Stomach smooth muscle (tissue), 2 donors: ENCODE data around the gene ZBTB20.

Experiments used
- H3K27ac ChIP-seq: one replicate; pipeline ENCODE4 v1.7.0; 2013; ENCODE audit warnings: mild to moderate bottlenecking, low read length, inconsistent platforms
- H3K27me3 ChIP-seq, 2 donors: one replicate each; pipeline ENCODE4 v1.7.0; 2013; ENCODE audit warnings: low read length in 2 of 2; ENCODE audit not compliant: insufficient read depth in 2 of 2, control insufficient read depth in 1 of 2
- H3K36me3 ChIP-seq, 2 donors: one replicate each; pipeline ENCODE4 v1.7.0; 2013; ENCODE audit warnings: low read length in 2 of 2; ENCODE audit not compliant: control insufficient read depth in 2 of 2, insufficient read depth in 2 of 2
- H3K4me1 ChIP-seq: one replicate; pipeline ENCODE4 v1.7.0; 2013; ENCODE audit warnings: low read length; ENCODE audit not compliant: control insufficient read depth, insufficient read depth
- H3K4me3 ChIP-seq, 2 donors: one replicate each; pipeline ENCODE4 v1.7.0; 2013; ENCODE audit warnings: low read length in 2 of 2
- H3K9ac ChIP-seq, 2 donors: one replicate each; pipeline ENCODE4 v1.7.0; 2013; ENCODE audit warnings: low read length in 2 of 2, mild to moderate bottlenecking in 1 of 2
- H3K9me3 ChIP-seq, 2 donors: one replicate each; pipeline ENCODE4 v1.7.0; 2013; ENCODE audit warnings: low read length in 2 of 2; ENCODE audit not compliant: control insufficient read depth in 2 of 2
- donor health status: healthy.
- donor health status: Pancreatic carcinoma.

The ZBTB20 gene

DNA sequence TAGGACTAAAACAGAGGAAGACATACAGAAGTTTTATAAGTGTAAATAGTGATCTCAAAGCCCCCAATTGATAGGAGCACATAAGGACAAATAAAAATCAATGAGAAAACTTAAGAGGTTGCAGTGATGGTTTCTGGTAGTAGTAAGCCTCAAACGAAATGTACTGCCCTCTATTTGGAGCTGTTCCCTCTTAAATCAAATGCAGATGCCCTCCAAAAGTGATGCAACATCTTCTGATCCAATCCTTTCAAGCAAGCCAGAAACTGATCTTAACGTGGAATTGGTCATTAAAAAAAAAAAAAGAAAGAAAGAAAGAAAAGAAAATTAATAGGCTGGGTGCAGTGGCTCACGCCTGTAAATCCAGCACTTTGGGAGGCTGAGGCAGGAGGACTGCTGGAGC is 259.3 kb downstream of the ZBTB20 start:
- no peaks in the 10 kb centered on the region for H3K27me3 ChIP-seq
- no peaks in the 10 kb centered on the region for H3K9me3 ChIP-seq
- H3K4me3 ChIP-seq, result no peak overlapping the region

DNA sequence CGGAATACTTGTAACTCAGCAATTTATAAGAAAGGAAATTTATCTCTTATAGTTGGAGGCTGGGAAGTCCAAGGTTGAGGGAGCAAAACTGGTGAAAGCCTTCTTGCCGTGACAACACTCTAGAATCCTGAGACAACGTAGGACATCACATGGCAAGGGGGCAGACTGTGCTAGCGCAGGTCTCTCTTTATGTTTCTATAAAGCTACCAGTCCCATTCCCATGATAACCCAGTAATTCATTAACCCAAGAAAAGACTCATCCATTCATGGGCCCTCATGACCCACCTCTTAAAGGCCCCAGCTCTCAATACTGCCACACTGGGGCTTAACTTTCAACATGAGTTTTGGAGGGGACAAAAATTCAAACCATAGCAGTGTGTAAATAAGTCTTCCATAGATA is 260.2 kb downstream of the ZBTB20 start:
- Histone ChIP-seq H3K4me1 (no peaks in the 10 kb centered on the region), H3K27ac (no peak overlapping the region), H3K4me3 (no peak overlapping the region), H3K27me3 (no peaks in the 10 kb centered on the region), H3K9ac (no peak overlapping the region), H3K36me3 (no peaks in the 10 kb centered on the region), H3K9me3 (no peaks in the 10 kb centered on the region)

More for the DNA sequence above, 259.3 kb downstream of the ZBTB20 start:
- no peaks in the 10 kb centered on the region for H3K36me3 ChIP-seq
- no peak overlapping the region for H3K9ac ChIP-seq
- H3K27ac ChIP-seq, result no peak overlapping the region
- H3K4me1 ChIP-seq, result no peaks in the 10 kb centered on the region

DNA sequence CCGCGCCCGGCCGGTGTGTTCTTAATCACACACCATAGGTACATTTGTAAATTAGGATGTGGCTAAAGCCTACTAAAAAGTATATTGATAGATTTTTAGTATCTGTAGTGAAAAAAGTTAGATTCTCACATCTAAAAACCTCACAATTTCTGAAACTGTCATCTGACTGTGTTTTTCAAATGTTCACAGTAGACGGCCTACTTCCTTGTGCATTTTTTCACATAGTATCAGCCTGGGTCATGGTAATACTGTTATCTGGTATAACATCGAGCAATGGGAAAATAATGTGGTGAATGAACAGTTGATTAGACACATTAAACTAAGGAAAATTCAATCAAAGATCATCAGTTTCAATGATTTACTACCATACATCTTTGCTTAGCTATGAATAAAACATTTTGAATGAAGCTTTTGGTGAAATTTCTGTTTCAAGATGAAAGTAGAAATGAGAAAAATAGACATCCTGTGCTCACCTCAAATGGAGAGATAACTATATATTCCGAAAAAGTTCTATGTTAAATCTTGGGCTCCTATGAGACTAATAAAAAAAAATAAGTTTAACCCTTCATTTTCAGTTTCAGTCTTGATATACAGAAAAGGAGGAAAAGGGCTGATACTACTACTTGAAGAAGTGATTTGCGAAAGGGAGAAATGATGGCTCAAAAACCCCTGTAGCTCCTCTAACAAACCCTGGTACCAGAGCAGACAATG is 262.7 kb downstream of the ZBTB20 start:
- Histone ChIP-seq H3K27ac (no peak overlapping the region), H3K36me3 (no peaks in the 10 kb centered on the region), H3K9ac (no peak overlapping the region), H3K4me3 (no peak overlapping the region), H3K4me1 (peaks cover 8% of the 10 kb centered on the region), H3K27me3 (no peaks in the 10 kb centered on the region), H3K9me3 (no peaks in the 10 kb centered on the region)

DNA sequence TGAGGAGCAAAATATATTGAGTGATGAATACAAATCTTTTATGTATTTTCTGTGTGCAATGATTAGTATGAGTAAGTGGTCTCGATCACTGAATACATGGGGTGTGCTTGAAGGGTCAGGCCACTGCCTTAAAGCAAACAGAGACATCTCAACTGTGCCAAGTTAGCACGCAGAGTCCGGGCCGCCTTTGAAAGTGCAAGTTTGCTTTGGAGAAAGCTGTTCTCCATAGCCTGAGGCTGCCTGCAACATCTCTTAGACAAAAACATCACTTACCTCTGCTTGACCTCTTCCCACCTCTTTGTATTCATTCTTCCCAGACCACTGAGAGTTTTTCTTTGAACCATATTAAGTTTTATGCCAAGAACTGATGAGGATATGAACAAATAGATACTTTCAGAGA is 267.0 kb downstream of the ZBTB20 start:
- no peaks in the 10 kb centered on the region for H3K36me3 ChIP-seq
- no peak overlapping the region for H3K27ac ChIP-seq
- H3K9me3 ChIP-seq, result no peaks in the 10 kb centered on the region
- H3K27me3 ChIP-seq, result no peaks in the 10 kb centered on the region
- no peak overlapping the region for H3K9ac ChIP-seq
- H3K4me1 ChIP-seq, result peaks cover 11% of the 10 kb centered on the region
- peak overlapping the region in 1 of 2 donors; percentile 27 for H3K4me3 ChIP-seq

DNA sequence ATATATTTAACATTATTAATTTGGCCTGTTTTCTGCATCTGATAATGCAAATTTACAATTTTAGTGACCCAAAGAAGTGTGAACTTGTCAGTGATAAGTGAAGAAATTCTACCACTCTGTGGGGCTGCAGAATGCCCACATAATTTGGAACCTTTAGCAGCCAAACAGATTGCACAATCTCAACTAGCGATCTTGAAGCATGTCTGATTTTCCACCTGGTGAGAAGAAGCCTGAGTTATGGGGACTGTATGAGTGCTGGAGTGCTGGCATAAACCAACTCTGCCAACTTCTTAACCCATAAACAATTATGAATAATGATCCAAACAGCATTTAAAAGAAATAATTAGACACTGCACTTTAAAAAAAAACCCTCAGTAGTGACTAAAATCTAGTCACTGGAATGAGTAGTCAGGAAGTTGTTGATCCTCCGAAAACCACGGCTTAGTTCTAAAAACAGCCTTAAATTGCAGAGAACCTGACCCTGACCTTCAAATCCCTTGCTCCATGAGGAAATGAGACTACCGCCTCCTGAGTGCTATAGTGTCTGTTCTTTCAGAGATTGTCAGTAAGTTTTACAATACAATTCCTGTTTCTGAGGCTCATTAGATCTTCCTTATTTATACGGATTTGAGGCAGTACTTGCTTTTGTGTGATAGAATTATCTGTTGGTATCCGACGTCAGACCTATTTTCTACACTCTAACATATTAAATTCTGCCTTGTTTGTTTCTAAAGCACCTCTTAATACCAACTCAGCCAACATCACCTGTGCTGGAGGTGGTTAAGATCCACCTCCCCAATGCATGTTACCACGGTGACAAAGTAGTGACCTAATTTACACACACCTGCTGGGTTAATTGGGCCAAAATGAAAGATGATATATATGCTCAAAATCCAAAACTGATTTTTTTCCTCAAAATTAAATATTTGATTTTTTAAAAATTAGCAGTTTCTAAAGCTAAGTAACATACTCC is 267.7 kb downstream of the ZBTB20 start:
- peaks cover 17% of the 10 kb centered on the region for H3K4me1 ChIP-seq
- no peaks in the 10 kb centered on the region for H3K9me3 ChIP-seq
- H3K4me3 ChIP-seq, result peak overlapping the region; percentile 29 to 44
- no peak overlapping the region for H3K27ac ChIP-seq
- no peaks in the 10 kb centered on the region for H3K27me3 ChIP-seq
- no peak overlapping the region for H3K9ac ChIP-seq
- no peaks in the 10 kb centered on the region for H3K36me3 ChIP-seq

DNA sequence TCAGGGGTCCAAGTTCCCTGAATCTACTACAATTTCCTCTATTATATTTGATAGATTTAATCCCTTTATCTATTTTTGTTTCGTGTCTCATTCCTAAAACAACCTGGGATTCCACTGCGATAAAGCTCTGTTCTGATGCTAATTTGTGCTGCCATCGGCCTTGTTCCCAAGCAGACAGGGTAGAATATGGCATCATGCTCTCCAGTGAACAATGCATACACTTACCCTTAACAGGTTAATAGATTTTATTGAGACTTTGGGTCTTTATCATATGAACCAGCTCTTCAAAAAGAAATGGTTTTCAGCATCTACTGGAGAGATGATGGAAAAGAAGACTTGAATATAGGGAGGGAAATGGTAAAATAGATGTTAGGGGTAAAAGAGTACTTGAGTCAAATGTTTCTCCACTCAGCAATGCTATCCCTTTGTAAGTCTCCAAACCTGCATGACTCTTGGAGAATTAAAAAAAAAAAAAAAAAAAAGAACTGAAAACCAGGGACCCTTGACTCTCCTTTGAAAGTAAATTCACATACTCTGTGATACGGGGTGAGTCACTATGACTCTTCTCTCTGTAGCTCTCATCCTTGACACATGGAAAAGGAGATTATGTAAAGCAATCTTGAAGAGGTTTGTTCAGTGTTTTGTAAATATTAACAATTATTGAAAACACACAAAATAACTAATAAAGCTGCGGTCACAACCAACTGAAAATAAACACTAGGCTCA is 268.8 kb downstream of the ZBTB20 start:
- Histone ChIP-seq H3K4me1 (peaks cover 17% of the 10 kb centered on the region), H3K27me3 (no peaks in the 10 kb centered on the region), H3K9ac (no peak overlapping the region), H3K36me3 (no peaks in the 10 kb centered on the region), H3K27ac (no peak overlapping the region), H3K9me3 (no peaks in the 10 kb centered on the region), H3K4me3 (no peak overlapping the region)

DNA sequence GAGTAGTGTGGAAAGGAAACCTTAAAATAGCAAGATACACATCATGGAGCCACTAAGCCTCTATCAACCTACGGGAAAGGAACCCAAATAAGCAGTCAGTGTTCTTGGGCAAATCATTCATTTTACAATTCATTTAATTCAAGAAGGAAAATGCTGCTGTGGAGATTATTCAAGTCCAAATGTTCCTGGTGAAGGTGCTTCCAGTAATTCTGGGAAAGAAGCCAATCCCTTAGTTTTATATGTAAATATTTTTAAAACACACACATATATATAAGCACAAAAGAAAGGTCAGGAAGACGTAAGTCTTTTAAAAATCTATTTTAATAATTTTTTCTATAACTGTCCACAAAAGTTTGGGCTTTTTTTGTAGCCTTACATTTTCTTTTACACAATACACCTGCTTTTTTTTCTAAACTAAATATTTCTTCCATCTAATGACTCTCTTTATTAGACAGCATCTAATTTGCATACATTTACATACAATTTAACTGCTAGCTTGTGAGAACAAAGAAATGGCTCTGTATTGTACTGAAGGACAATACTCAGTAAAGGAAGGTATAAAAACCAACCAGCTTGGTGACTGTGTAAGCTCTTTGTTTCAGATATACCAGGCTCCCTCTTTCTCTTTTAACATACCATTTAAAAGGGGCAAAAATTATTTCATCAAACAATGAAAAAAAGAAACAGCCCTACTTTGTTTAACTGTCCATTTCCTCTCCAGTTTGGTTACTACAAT is 269.5 kb downstream of the ZBTB20 start:
- H3K27me3 ChIP-seq, result no peaks in the 10 kb centered on the region
- H3K9ac ChIP-seq, result no peak overlapping the region
- no peak overlapping the region for H3K4me3 ChIP-seq
- no peaks in the 10 kb centered on the region for H3K36me3 ChIP-seq
- no peaks in the 10 kb centered on the region for H3K9me3 ChIP-seq
- no peak overlapping the region for H3K27ac ChIP-seq
- peaks cover 17% of the 10 kb centered on the region for H3K4me1 ChIP-seq

DNA sequence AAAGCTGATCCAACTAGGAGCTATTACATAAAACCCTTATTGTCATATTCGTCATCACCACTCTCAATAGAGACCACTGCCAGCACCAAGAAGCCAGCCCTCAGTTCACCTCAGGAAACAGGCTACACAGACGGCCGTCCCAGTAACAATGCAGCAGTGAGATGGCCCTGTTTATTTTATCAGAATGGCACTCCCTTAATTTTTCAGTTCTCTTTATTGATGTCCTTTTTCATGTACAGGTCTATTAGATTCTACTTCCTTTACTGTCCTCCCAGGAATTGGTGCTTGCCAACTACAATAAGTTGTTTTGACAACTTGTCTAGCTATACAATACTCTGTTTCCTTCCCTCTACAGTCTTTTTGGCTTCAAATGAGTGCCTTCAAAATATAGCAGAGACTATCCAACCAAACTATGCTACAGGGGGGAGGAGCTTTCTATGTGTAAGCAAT is 272.5 kb downstream of the ZBTB20 start:
- Histone ChIP-seq H3K27ac (no peak overlapping the region), H3K9ac (no peak overlapping the region), H3K4me3 (no peak overlapping the region), H3K27me3 (no peaks in the 10 kb centered on the region), H3K4me1 (peaks cover 10% of the 10 kb centered on the region), H3K36me3 (no peaks in the 10 kb centered on the region), H3K9me3 (no peaks in the 10 kb centered on the region)

DNA sequence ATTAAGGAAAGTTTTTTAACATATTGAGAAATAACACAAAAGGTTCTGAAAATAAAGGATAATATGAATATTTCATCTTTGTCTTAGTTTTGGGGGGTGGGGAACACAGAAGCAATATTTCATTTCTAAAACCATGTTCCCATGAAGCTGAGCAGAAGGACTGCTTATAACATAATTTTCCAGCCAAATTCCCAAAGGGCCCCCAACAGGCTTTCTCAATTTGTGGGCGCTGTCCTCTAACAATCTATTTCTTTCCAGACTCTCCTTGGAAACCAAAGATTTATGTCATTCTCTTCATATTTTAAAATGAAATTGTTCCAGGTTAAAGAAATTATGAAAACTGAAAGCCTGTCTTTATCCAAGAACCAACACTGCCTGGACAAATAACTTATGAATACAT is 273.5 kb downstream of the ZBTB20 start:
- Histone ChIP-seq H3K27me3 (no peaks in the 10 kb centered on the region), H3K36me3 (no peaks in the 10 kb centered on the region), H3K27ac (no peak overlapping the region), H3K9ac (no peak overlapping the region), H3K9me3 (no peaks in the 10 kb centered on the region), H3K4me3 (no peak overlapping the region), H3K4me1 (peaks cover 6% of the 10 kb centered on the region)

DNA sequence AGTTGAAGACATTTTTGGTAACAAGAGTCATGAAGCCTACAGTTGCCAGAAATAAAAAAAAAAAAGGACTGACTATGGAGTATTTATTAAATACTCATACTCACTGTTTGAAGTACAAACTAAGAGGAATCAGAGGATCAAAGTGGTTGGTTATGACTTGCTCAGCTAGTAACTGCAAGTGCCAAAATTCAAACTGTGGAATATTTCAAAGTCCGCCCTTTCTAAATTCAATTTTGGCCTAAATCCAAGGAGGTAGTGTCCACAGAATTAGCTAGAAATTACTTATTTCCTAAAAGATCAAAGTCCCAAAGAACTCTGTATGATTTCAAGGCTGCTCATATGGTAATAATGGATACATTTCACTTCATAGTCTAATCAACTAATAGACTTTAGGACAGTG is 274.5 kb downstream of the ZBTB20 start:
- no peak overlapping the region for H3K27ac ChIP-seq
- peaks cover 6% of the 10 kb centered on the region for H3K4me1 ChIP-seq
- H3K36me3 ChIP-seq, result no peaks in the 10 kb centered on the region
- H3K9ac ChIP-seq, result no peak overlapping the region
- no peaks in the 10 kb centered on the region for H3K9me3 ChIP-seq
- no peak overlapping the region for H3K4me3 ChIP-seq
- H3K27me3 ChIP-seq, result no peaks in the 10 kb centered on the region
